ENCODE measurements around the gene BCL11B. TPM values are rescaled to one million over a fixed set of nuclear protein-coding genes. Genes with fewer than 3 reads are reported as not detected.
A peak's percentile ranks its signal among the peaks of the same experiment; 100 is the strongest.

Gene BCL11B
- total RNA-seq, 1 donor from 2014 or later, result 0.08 TPM

DNA sequence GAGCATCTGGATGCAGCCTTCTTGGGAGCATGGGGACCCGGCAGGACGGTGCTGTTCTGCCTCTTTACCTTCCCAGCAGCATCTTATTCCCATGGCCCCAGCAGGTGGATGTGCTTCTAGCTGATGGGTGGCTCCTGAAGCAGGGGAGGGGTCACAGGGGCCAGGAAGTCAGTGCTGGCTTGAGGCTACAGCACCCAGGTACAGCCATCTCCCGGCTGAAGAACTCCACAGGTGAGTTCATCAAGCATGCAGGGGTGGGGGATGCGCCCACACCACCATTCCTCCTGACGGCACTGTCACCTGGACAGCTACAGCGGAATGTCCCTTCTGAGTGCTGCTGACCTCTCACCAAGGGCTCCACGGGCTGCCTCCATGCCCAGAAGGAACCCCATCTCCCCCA is 57.3 kb downstream of the BCL11B start:
- intact Hi-C loops (cut with DNase I), result no loop called here
- no peak for DNase-seq
- ATAC-seq (ENCODE audit: poor library complexity), result no peak

DNA sequence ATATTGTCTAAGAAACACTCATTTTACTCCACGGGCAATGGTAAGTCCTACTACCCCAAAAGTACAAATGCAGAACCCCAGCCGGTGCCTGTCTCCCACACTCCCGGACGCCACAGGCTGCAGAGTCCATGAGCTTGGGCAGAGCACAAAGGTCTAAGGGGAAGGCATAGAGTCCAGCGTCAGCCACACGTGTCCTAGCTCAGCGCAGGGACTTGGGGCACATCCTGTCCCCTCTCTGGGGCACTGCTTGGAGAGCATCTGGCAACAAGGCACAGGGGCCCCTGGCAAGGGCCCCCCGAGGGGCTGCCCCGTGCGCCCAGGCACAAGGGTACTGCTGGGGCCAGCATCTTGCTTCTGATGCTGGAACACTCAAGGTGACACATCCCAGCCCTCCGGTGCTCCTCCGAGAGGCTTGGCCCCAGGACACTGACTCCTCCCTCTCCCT is 58.4 kb downstream of the BCL11B start:
- no peak for ATAC-seq (ENCODE audit: poor library complexity)
- intact Hi-C loops (cut with DNase I), result no loop called here
- no peak for DNase-seq

DNA sequence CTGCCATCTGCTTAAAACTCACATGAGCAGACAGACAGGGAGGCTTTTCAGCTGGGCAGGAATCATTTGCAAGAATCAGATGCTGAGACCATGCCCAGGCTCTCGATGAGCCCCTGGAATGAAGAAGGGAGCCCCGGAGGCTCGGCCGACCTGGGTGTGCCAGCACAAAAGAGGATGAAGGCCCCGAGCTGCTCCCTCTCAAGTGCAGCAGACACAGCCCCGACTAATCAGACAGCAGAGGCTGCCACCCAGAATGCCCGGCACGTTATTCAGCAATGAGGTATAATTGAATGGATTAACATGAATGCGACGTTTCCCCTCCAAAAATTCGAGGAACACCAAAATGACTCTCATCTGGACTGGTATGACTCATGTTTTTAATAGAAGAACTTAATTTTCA is 58.9 kb downstream of the BCL11B start:
- intact Hi-C loops (cut with DNase I), result no loop called here
- no peak for ATAC-seq (ENCODE audit: poor library complexity)
- DNase-seq, result no peak

- ATAC-seq (ENCODE audit: poor library complexity) (no peak), DNase-seq (no peak)
- intact Hi-C loops (cut with DNase I), result no loop called here
Observed at GRCh38 chr14:99212646-99213045, 59.4 kb downstream of the BCL11B start.

DNA sequence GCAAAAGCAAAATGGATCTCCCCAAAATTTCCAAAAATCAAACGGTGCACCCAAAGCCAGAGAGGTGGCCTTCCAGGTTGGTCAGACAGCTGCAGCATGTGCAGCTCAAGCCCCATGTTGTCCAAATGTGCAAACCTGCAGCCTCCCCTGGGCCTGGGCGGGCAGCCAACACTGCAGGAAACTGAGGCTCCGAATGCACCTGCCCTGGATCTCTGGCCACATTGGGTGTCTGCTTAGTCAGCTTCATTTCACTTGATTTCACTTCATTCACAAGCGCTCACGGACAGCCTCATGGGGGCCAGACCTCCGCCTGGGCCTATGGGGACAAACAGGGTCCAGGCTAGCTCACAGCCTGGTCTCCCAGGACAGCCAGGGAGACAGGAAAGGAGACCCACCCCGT is 59.8 kb downstream of the BCL11B start:
- ATAC-seq (ENCODE audit: poor library complexity) (no peak), DNase-seq (peak; percentile 16)
- intact Hi-C loops (cut with DNase I), result no loop called here

DNA sequence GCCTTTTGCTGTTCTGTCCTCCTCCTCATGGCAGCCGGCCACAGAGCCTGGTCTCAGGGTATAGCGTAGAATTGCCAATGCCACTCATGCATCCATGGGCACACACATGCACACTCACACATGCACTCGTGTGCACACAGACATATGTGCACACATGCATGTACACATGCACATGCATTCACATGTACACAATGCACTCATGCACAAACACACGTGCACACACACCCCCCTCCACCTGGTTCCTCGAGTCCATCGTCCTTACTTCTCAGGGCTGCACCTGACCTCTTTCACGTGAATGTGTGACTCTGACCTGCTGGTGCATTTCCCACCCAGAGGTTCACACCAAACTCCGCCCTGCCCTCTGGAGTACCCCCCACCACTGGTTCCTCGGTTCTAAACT is 60.6 kb downstream of the BCL11B start:
- DNase-seq (peak; percentile 18), ATAC-seq (ENCODE audit: poor library complexity) (no peak)
- intact Hi-C loops (cut with DNase I), result no loop called here

- no peak for ATAC-seq (ENCODE audit: poor library complexity)
- DNase-seq, result no peak
- intact Hi-C loops (cut with DNase I), result no loop called here
Observed at GRCh38 chr14:99210333-99210732, 61.7 kb downstream of the BCL11B start.

- no peak for ATAC-seq (ENCODE audit: poor library complexity)
Observed at GRCh38 chr14:99209409-99209808, 62.6 kb downstream of the BCL11B start.

DNA sequence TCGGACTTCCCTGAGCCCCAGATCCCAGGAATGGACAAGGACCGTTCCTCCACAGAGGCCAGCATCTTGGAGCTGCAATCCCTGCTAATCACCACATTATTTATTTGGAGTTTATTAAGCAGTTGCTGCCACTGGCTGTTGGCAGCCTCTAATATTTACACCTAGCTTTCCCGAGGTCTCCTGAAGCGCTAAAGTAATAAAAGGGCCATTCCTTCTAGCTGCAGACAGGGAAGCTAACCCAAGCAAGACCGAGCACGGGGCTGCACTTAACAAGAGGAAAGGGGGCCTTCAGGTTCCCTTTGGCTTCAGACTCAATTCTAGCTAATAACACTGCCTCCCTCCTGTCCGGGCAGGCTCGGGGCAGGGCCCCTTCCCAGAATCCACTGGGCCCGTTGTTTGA is 63.7 kb downstream of the BCL11B start:
- ATAC-seq (ENCODE audit: poor library complexity) (no peak), DNase-seq (no peak)
- intact Hi-C loops (cut with DNase I), result no loop called here

More at GRCh38 chr14:99209409-99209808, 62.6 kb downstream of the BCL11B start:
- DNase-seq, result no peak
- intact Hi-C loops (cut with DNase I), result no loop called here

- no peak for DNase-seq
- no peak for ATAC-seq (ENCODE audit: poor library complexity)
- intact Hi-C loops (cut with DNase I), result no loop called here
Observed at GRCh38 chr14:99207456-99207855, 64.5 kb downstream of the BCL11B start.

- no peak for DNase-seq
- intact Hi-C loops (cut with DNase I), result no loop called here
- ATAC-seq (ENCODE audit: poor library complexity), result no peak
Observed at GRCh38 chr14:99206090-99206489, 65.9 kb downstream of the BCL11B start.

GRCh38 chr14:99205086-99205688 is 66.8 kb downstream of the BCL11B start:
- intact Hi-C loops (cut with DNase I), result no loop called here
- DNase-seq, result no peak
- no peak for ATAC-seq (ENCODE audit: poor library complexity)

DNA sequence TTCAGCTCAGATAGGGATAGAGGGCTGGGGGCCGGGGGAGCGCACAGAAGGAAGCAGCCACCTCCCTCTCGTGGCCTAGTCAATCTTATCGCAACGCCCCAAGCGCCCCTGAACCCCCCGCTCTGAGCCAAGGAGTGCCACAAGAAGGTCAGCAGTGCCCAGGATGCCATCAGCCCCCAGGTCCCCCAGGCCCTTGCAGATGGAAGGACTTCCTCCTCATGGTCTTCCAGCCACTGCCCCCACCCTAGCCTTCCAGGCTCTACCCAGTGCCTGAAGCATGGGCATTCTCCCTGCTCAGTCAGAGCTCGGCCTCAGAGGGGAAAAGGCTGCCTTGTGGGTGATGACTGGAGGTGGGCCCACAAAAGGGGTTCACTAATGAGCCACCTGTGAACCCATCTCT is 68.2 kb downstream of the BCL11B start:
- intact Hi-C loops (cut with DNase I), result no loop called here

DNA sequence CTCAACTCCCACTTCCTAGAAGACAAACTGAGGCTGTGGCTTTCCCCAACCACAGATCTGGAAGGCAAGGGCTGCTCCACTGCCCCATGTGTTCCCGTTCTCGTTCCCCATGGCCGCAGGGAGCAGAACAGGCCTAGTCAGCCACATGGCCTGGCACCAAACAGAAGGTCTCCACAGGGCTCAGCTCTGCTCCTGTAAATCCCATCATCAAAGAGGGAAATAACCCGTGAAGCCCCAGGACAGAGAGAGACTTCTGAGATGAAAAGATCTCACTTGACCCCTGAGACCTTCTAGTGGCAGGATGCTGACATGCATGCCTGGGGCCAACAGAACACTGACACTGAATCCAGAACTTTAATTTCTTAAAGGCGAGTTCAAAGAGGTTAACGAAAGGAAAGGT is 68.9 kb downstream of the BCL11B start:
- intact Hi-C loops (cut with DNase I), result no loop called here
- ATAC-seq (ENCODE audit: poor library complexity) (no peak), DNase-seq (no peak)

More for the DNA sequence above, 68.2 kb downstream of the BCL11B start:
- DNase-seq (no peak), ATAC-seq (ENCODE audit: poor library complexity) (no peak)

- no peak for ATAC-seq (ENCODE audit: poor library complexity)
- intact Hi-C loops (cut with DNase I), result no loop called here
- no peak for DNase-seq
Observed at GRCh38 chr14:99202516-99202915, 69.5 kb downstream of the BCL11B start.

GRCh38 chr14:99201351-99202073 is 70.5 kb downstream of the BCL11B start:
- intact Hi-C loops (cut with DNase I), result no loop called here
- no peak for ATAC-seq (ENCODE audit: poor library complexity)
- no peak for DNase-seq

- peak; percentile 64 for ATAC-seq (ENCODE audit: poor library complexity)
- intact Hi-C loops (cut with DNase I), result no loop called here
- no peak for DNase-seq
Observed at GRCh38 chr14:99200654-99201005, 71.4 kb downstream of the BCL11B start.

GRCh38 chr14:99199846-99200653 is 71.9 kb downstream of the BCL11B start:
- peak; percentile 62 for DNase-seq
- ATAC-seq (ENCODE audit: poor library complexity), result peak; percentile 89
- intact Hi-C loops (cut with DNase I), result no loop called here

GRCh38 chr14:99198746-99199502 is 73.1 kb downstream of the BCL11B start:
- intact Hi-C loops (cut with DNase I), result no loop called here
- DNase-seq (no peak), ATAC-seq (ENCODE audit: poor library complexity) (no peak)
